IMR-90 (cell line): ENCODE data around the gene STX19. TPM values are rescaled to one million over a fixed set of nuclear protein-coding genes. Genes with fewer than 3 reads are reported as not detected.

Source experiments
- ATAC-seq: fragments of 200-7000 bp; cut with Tn5 transposase; 2 replicates; pipeline ENCODE4 v1.9.1; 2020; ENCODE audit warnings: low read depth, mild to moderate bottlenecking, moderate library complexity
- BruUV-seq: library from RNA; stranded (reverse); fragments of 400-500 nt; replicated peaks from 2 replicates; lab custom pipeline; 2021; lab: Mats Ljungman, UMichigan
- CTCF ChIA-PET: fragments of 300-600 bp; formaldehyde crosslinking; extraction: SDS; loops from one replicate; lab custom pipeline; 2021; ENCODE audit warnings: antibody characterized with exemption; lab: Yijun Ruan, JAX
- POLR2A ChIA-PET: fragments of 300-600 bp; sonication (Branson Sonifier 250); formaldehyde crosslinking; loops from one replicate; lab custom pipeline; 2022; ENCODE audit warnings: antibody characterized with exemption; ENCODE audit not compliant: unreplicated experiment; lab: Charles Lee
- DNase-seq: peaks from one replicate; pipeline ENCODE4 v3.0.0; 2013
- H2AFZ ChIP-seq: replicated peaks from 2 replicates; pipeline ENCODE3; 2013; ENCODE audit warnings: low read length, mild to moderate bottlenecking; ENCODE audit not compliant: poor library complexity
- H2AK5ac ChIP-seq: 2 replicates; pipeline ENCODE4 v1.6.1; 2013; ENCODE audit warnings: low read depth, low read length, inconsistent platforms
- H2AK9ac ChIP-seq: replicated peaks from 2 replicates; pipeline ENCODE3; 2013; ENCODE audit warnings: mild to moderate bottlenecking, low read depth, low read length, moderate library complexity; ENCODE audit not compliant: poor library complexity
- H2BK120ac ChIP-seq: 2 replicates; pipeline ENCODE4 v1.6.1; 2013; ENCODE audit warnings: low read depth, low read length, inconsistent platforms
- H2BK15ac ChIP-seq: 3 replicates; pipeline ENCODE4 v1.6.1; 2013; ENCODE audit warnings: low read depth, low read length, inconsistent platforms
- H2BK20ac ChIP-seq: 2 replicates; pipeline ENCODE4 v1.6.1; 2013; ENCODE audit warnings: low read depth, mild to moderate bottlenecking, inconsistent platforms, low read length, moderate library complexity
- H2BK5ac ChIP-seq: 2 replicates; pipeline ENCODE4 v1.6.1; 2013; ENCODE audit warnings: mild to moderate bottlenecking, low read depth, low read length, inconsistent platforms; ENCODE audit not compliant: poor library complexity, severe bottlenecking
- H3K14ac ChIP-seq: replicated peaks from 2 replicates; pipeline ENCODE4 v1.6.1; 2013; ENCODE audit warnings: low read depth, low read length, inconsistent platforms
- H3K18ac ChIP-seq: 2 replicates; pipeline ENCODE4 v1.6.1; 2013; ENCODE audit warnings: low read depth, low read length, control low read depth
- H3K23ac ChIP-seq: 2 replicates; pipeline ENCODE4 v1.6.1; 2013; ENCODE audit warnings: low read depth, low read length, inconsistent platforms
- H3K27ac ChIP-seq: 2 replicates; pipeline ENCODE4 v1.5.1; 2013; ENCODE audit warnings: mild to moderate bottlenecking, control low read depth, low read length; ENCODE audit not compliant: insufficient read depth
- H3K27me3 ChIP-seq: 2 replicates; pipeline ENCODE4 v1.6.1; 2013; ENCODE audit warnings: low read length; ENCODE audit not compliant: control insufficient read depth, insufficient read depth
- H3K36me3 ChIP-seq: 2 replicates; pipeline ENCODE4 v1.6.1; 2013; ENCODE audit warnings: low read length, mixed read lengths; ENCODE audit not compliant: control insufficient read depth, insufficient read depth
- H3K4ac ChIP-seq: 2 replicates; pipeline ENCODE4 v1.6.1; 2013; ENCODE audit warnings: low read depth, low read length, inconsistent platforms
- H3K4me1 ChIP-seq: 2 replicates; pipeline ENCODE4 v1.6.1; 2013; ENCODE audit warnings: low read length, mixed read lengths; ENCODE audit not compliant: control insufficient read depth, insufficient read depth
- H3K4me2 ChIP-seq: 2 replicates; pipeline ENCODE4 v1.6.1; 2013; ENCODE audit warnings: low read depth, mild to moderate bottlenecking, control low read depth, low read length, moderate library complexity
- H3K4me3 ChIP-seq: 2 replicates; pipeline ENCODE4 v1.5.1; 2013; ENCODE audit warnings: low read depth, mild to moderate bottlenecking, control low read depth, low read length, moderate library complexity; ENCODE audit not compliant: insufficient read depth
- H3K56ac ChIP-seq: 2 replicates; pipeline ENCODE4 v1.6.1; 2013; ENCODE audit warnings: low read length, inconsistent platforms; ENCODE audit not compliant: insufficient read depth; ENCODE audit errors: extremely low read depth
- H3K79me1 ChIP-seq, 2 experiments: 2 replicates each; pipeline ENCODE4 v1.6.1; 2013; ENCODE audit warnings: low read length in 2 of 2, inconsistent platforms in 1 of 2, low read depth in 1 of 2
- H3K9ac ChIP-seq: 2 replicates; pipeline ENCODE4 v1.6.1; 2013; ENCODE audit warnings: low read depth, low read length, control low read depth
- H3K9me1 ChIP-seq: 2 replicates; pipeline ENCODE4 v1.6.1; 2013; ENCODE audit warnings: low read length, inconsistent platforms; ENCODE audit not compliant: insufficient read depth
- H3K9me3 ChIP-seq: 2 replicates; pipeline ENCODE4 v1.6.1; 2013; ENCODE audit warnings: low read length; ENCODE audit not compliant: control insufficient read depth, insufficient read depth
- H4K20me1 ChIP-seq: 2 replicates; pipeline ENCODE4 v1.6.1; 2013; ENCODE audit warnings: low read length, inconsistent platforms; ENCODE audit not compliant: insufficient read depth
- H4K5ac ChIP-seq: 2 replicates; pipeline ENCODE4 v1.6.1; 2013; ENCODE audit warnings: mild to moderate bottlenecking, low read depth, low read length, control low read depth
- H4K8ac ChIP-seq, 2 experiments: 2 replicates each; pipeline ENCODE4 v1.6.1; 2013; ENCODE audit warnings: low read depth in 2 of 2, low read length in 2 of 2, control low read depth in 1 of 2, inconsistent platforms in 1 of 2
- H4K91ac ChIP-seq: 2 replicates; pipeline ENCODE4 v1.6.1; 2013; ENCODE audit warnings: low read depth, low read length, inconsistent platforms; ENCODE audit not compliant: insufficient read depth
- BHLHE40 ChIP-seq: fragments of 150-350 bp; IDR thresholded peaks from 2 replicates; pipeline ENCODE4 v1.6.1; 2016; ENCODE audit warnings: mild to moderate bottlenecking, low read depth, low read length
- CEBPB ChIP-seq: IDR thresholded peaks from 2 replicates; pipeline ENCODE4 v1.6.1; 2012; ENCODE audit warnings: low read depth, low read length, improper control_type of control experiment
- CHD1 ChIP-seq: IDR thresholded peaks from 2 replicates; pipeline ENCODE4 v1.6.1; 2012; ENCODE audit warnings: low read depth, low read length, improper control_type of control experiment
- CTCF ChIP-seq: conservative IDR thresholded peaks from 2 replicates; pipeline ENCODE4 v1.5.1; 2012; ENCODE audit warnings: mild to moderate bottlenecking, low read depth, low read length, improper control_type of control experiment
- ELK1 ChIP-seq: fragments of 150-350 bp; IDR thresholded peaks from 2 replicates; pipeline ENCODE4 v1.6.1; 2016; ENCODE audit warnings: low read depth, mild to moderate bottlenecking, low read length, moderate library complexity, borderline replicate concordance
- FOS ChIP-seq: fragments of 150-350 bp; IDR thresholded peaks from 2 replicates; pipeline ENCODE4 v1.6.1; 2016; ENCODE audit warnings: low read depth, low read length
- MAFK ChIP-seq: IDR thresholded peaks from 2 replicates; pipeline ENCODE4 v1.6.1; 2012; ENCODE audit warnings: low read depth, low read length, improper control_type of control experiment
- MAZ ChIP-seq: IDR thresholded peaks from 2 replicates; pipeline ENCODE4 v1.6.1; 2012; ENCODE audit warnings: low read depth, mild to moderate bottlenecking, low read length, improper control_type of control experiment, moderate library complexity, borderline replicate concordance
- MXI1 ChIP-seq: IDR thresholded peaks from 2 replicates; pipeline ENCODE4 v1.6.1; 2012; ENCODE audit warnings: low read depth, mild to moderate bottlenecking, low read length, moderate library complexity, borderline replicate concordance
- NFE2L2 ChIP-seq: fragments of 150-350 bp; IDR thresholded peaks from 2 replicates; pipeline ENCODE4 v1.6.1; 2016; ENCODE audit warnings: low read depth, mild to moderate bottlenecking, low read length
- POLR2A ChIP-seq: IDR thresholded peaks from 2 replicates; pipeline ENCODE4 v1.6.1; 2012; ENCODE audit warnings: mild to moderate bottlenecking, low read depth, low read length
- RAD21 ChIP-seq: IDR thresholded peaks from 2 replicates; pipeline ENCODE4 v1.6.1; 2012; ENCODE audit warnings: low read length, improper control_type of control experiment
- RCOR1 ChIP-seq: IDR thresholded peaks from 2 replicates; pipeline ENCODE4 v1.6.1; 2012; ENCODE audit warnings: mild to moderate bottlenecking, low read length, improper control_type of control experiment; ENCODE audit not compliant: insufficient replicate concordance
- RFX5 ChIP-seq: IDR thresholded peaks from 2 replicates; pipeline ENCODE4 v1.8.0; 2012; ENCODE audit warnings: low read depth, mild to moderate bottlenecking, low read length, moderate library complexity
- SMC3 ChIP-seq: fragments of 150-350 bp; IDR thresholded peaks from 2 replicates; pipeline ENCODE4 v1.6.1; 2016; ENCODE audit warnings: low read depth, mild to moderate bottlenecking, antibody characterized with exemption, low read length, moderate library complexity
- USF2 ChIP-seq: fragments of 150-350 bp; IDR thresholded peaks from 2 replicates; pipeline ENCODE4 v1.6.1; 2017; ENCODE audit warnings: mild to moderate bottlenecking, antibody characterized with exemption, low read length, low read depth
- WGBS, 2 experiments: methylation state at CpG; one replicate each; pipeline versions ENCODE4 v1.1.5 to v1.1.7; 2013; ENCODE audit warnings: missing lambda C conversion rate in 2 of 2; ENCODE audit not compliant: insufficient read length in 1 of 2; ENCODE audit errors: extremely low coverage in 2 of 2; 5-methylcytosine and 5-hydroxymethylcytosine counted together
- dilution Hi-C: fragments of 300-500 bp; cut with HindIII; formaldehyde crosslinking; loops from one replicate; pipeline ENCODE4 v1.14.3; 2018; ENCODE audit warnings: low sequenced_read_pairs; ENCODE audit not compliant: unreplicated experiment
- in situ Hi-C: fragments of 300-500 bp; cut with MboI; formaldehyde crosslinking; loops from 3 replicates; pipeline ENCODE4 v1.14.3; 2019; ENCODE audit warnings: low sequenced_read_pairs, inconsistent platforms, mixed read lengths
- intact Hi-C: fragments of 100-400 bp; cut with micrococcal nuclease; formaldehyde crosslinking; loops from 2 replicates; pipeline ENCODE4 v1.10.0; 2022
- polyA plus RNA-seq, 3 experiments: library from polyadenylated mRNA; depleted of rRNA; stranded (reverse); fragments of >200 nt; gene quantifications; 2 replicates each; pipeline ENCODE4 v1.2.3, GENCODE V29; 2012; ENCODE audit warnings: low replicate concordance in 1 of 3
- total RNA-seq: library from RNA; depleted of rRNA; stranded (reverse); fragments of >200 nt; gene quantifications from 2 replicates; pipeline ENCODE4 v1.2.3, GENCODE V29; 2012

The STX19 gene
- total and polyA plus RNA-seq, 2 of the 4 experiments (the other 2 are of a cell fraction) = not detected

- Histone ChIP-seq H4K91ac (no peak overlapping the region), H2BK5ac (no peak overlapping the region), H3K9me3 (no peaks in the 10 kb centered on the region), H3K4me3 (no peak overlapping the region), H3K79me1 (no peaks in the 10 kb centered on the region), H3K27me3 (no peaks in the 10 kb centered on the region), H3K56ac (no peak overlapping the region), H3K4me2 (no peak overlapping the region), H2BK20ac (no peak overlapping the region), H2AK5ac (no peak overlapping the region), H3K23ac (no peak overlapping the region), H2AFZ (no peak overlapping the region), H3K4ac (no peak overlapping the region), H4K5ac (no peak overlapping the region), H2AK9ac (no peak overlapping the region), H2BK15ac (no peak overlapping the region), H2BK120ac (no peak overlapping the region), H3K14ac (no peak overlapping the region), H3K27ac (no peak overlapping the region), H3K18ac (no peak overlapping the region), H4K8ac (no peak overlapping the region), H4K20me1 (no peaks in the 10 kb centered on the region), H3K36me3 (no peaks in the 10 kb centered on the region), H3K9ac (no peak overlapping the region), H3K9me1 (no peaks in the 10 kb centered on the region), H3K4me1 (no peaks in the 10 kb centered on the region)
- POLR2A ChIA-PET = no interaction called here
- DNase-seq (no peak), ATAC-seq (no peak)
- intact Hi-C loops = no loop called here
- WGBS, 2 experiments = no CpG with 5 or more reads among the region's 3 CpGs
- CTCF ChIA-PET = no interaction called here
- BruUV-seq = no TSS peak
- dilution Hi-C loops = no loop called here
- in situ Hi-C loops = no loop called here
- TF ChIP-seq ELK1 (no peak), FOS (no peak), POLR2A (no peak), MXI1 (no peak), RAD21 (no peak), NFE2L2 (no peak), RFX5 (no peak), MAZ (no peak), USF2 (no peak), CHD1 (no peak), CTCF (no peak), BHLHE40 (no peak), SMC3 (no peak), RCOR1 (no peak), MAFK (no peak), CEBPB (no peak)
Measured at GRCh38 chr3:94020293-94020692, 8.1 kb downstream of the STX19 start.
